SK-N-MC (cell line): ENCODE data around the gene SDK1.

Experiments used
- EZH2 ChIP-seq: fragments of 200-600 bp; sonication (generic); IDR thresholded peaks from one replicate; pipeline ENCODE4 v1.6.1; 2017; ENCODE audit warnings: antibody characterized with exemption
- POLR2AphosphoS5 ChIP-seq: IDR thresholded peaks from 2 replicates; pipeline ENCODE4 v1.6.1; 2012; ENCODE audit warnings: mild to moderate bottlenecking, low read depth, low read length, borderline replicate concordance

DNA sequence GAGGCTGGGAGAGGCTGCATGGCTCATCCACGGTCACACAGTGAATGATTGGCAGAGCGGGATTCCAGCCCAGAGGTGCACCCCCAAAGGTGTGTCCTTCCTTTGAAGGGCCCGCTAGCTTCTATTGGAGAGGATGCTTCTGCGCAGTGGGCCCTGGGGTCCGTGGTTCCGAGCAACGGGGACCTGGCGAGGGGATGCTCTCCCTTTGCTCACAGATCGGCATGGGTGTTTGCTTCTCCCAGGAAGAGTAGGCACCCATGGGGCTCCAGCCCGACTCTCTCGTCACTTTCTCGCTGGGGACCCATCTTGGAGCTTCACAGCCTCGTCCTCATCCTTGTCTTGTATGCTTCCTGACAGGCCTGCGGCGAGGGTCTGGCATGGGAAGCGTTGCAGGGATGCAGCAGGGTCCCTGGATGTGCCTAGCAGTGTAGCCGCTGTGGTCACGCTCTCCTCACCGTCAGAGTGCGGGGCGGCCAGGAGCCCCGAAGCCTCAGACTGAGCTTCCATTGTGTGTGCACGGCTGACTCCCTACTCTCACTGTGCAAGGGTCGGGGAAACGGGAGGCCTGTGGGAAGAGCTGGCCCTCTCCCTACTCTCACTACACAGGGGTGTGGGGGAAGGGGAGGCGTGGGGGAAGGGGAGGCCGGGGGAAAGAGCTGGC, 842.6 kb downstream of the SDK1 start:
- TF ChIP-seq EZH2 (no peak), POLR2AphosphoS5 (no peak)
